Right lung (tissue), 5 donors: Measurements from ENCODE around the gene TMEM170A. TPM values are rescaled to one million over a fixed set of nuclear protein-coding genes. Genes with fewer than 3 reads are reported as not detected.
"Not testable (repeated sequence)": the region's sequence is repeated elsewhere in the genome, so short reads cannot be mapped to it uniquely, and the experiment has no call there.

ENCODE experiments used
- DNase-seq, 2 donors: peaks; one replicate each; pipeline ENCODE4 v3.0.0-alpha.2; 2013
- polyA plus RNA-seq, 5 donors: library from polyadenylated mRNA; unstranded; fragments of 120-200 nt; gene quantifications; one replicate each; pipeline versions ENCODE4 v1.2.1 to v1.2.3, GENCODE V29; 2013; ENCODE audit warnings: inconsistent platforms in 1 of 5, low replicate concordance in 1 of 5; ENCODE audit not compliant: insufficient read length in 5 of 5, insufficient read depth in 1 of 5

Gene TMEM170A
- polyA plus RNA-seq, 5 donors, result 27.5 to 42.3 (median 37.3) TPM

DNA sequence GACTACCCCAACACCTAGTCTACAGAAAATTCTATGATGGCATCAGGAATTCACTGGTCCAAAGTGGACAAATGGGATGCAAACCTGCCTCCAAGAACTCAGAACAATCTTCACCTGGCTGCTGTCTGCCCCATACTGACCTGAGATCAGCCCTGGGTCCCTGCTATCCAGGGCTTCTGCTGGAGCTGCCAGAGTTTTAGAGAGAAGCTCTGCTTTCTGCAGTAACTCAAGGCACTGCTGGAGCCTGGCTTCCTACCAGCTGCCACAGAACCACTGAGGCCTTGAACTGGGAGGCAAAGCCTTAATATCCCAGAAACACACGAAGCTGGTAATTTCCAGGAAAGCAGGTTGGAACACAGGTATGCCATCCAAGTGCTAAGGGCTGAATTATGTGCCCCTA lies 7.5 kb downstream of the TMEM170A start:
- DNase-seq, result no peak

DNA sequence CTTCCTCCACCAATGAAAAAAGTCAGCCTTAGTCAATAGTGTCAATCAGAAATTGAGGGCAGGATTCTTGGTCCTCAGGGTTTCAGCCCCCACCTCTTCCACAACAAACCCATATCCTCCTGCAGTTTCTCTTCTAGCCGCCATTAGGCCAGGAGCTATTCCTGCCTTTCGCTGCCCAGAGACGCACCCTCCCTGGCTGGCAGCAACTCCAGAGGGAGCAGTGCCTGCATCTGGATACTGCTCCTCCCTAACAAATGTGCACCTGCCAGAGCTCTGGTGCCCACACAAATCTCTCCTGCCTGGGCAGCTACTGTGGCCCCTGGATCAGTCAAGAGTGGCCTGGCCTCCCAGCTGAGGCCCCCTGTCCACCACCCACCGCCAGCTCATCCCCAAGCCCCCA lies 8.0 kb downstream of the TMEM170A start:
- DNase-seq, result not testable (repeated sequence)

DNA sequence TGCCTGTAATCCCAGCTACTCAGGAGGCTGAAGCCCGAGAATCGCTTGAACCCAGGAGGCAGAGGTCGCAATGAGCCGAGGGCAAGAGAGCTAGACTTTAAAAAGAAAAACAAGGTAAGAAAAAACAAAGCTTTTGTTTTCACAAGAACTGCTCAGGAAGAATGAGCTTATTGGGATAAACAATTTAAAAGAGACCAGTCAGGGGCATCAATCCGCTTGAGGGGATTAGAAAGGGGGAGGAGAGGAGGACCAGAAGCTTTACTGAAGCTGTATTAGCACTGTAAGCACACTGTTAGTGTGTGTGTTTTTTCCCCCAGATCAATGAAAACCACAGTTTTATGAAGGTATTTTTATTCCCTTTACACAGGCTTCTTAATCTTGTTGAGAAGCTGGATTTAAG lies 8.8 kb downstream of the TMEM170A start:
- DNase-seq, result no peak

DNA sequence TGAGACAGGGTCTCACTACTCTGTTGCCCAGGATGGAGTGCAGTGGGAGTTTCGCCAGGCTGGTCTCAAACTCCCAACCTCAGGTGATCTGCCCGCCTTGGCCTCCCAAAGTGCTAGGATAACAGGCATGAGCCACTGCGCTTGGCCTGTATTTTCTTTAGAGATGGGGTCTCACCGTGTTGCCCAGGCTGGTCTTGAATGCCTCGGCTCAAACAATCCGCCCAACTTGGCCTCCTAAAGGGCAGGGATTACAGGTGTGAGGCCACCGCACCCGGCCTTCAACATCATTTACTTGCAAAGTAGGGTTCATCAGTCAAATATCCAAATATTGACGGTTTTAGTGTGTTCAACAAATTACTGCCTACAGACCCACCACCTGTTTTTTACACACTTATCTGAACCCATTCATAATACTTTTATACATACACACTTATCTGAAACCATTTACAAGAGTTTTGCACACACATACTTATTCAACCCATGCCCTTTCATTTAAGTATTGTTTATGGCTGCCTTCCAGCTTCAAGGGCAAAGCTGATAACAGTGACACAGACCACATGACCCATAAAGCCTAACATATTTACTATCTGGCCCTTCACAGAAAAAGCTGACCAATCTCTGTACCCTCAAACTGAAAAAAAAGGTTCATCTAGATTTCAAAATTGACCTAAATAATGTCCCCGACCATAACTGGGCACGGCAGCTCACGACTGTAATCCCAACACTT lies 11.9 kb downstream of the TMEM170A start:
- no peak for DNase-seq

DNA sequence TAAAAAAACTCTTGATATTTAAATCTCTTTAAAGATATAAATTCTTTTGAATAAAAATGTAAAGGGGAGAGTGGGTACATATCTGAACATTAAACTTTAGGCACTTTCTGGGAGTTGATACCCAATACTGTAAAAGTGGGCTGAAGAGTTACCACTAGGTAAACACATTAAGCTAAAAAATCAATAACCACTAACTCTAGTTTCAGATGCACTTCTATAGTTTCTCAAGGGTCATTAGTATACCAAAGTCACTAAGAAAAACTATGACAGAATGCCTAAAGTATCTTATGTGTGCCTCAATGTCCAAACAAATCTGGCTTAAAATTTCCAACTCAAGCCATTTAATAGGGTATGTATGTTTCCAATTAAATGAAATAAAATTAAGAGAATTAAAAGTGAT lies 18.1 kb downstream of the TMEM170A start:
- no peak for DNase-seq

DNA sequence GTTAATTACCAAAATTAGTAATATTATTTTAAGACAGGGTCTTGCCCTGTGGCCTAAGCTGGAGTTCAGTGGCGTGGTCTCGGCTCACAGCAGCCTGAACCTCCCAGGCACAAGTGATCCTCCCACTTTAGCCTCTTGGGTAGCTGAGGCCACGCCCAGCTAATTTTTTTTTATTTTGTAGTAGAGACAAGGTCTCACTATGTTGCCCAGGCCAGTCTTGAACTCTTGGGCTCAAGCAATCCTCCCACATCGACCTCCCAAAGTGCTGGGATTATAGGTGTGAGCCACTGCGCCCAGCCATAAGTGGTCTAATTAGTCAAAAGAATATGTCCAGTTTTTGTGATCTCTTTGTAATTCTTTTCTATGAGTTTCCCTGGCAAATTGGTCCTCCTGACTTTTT lies 19.2 kb downstream of the TMEM170A start:
- no peak for DNase-seq

DNA sequence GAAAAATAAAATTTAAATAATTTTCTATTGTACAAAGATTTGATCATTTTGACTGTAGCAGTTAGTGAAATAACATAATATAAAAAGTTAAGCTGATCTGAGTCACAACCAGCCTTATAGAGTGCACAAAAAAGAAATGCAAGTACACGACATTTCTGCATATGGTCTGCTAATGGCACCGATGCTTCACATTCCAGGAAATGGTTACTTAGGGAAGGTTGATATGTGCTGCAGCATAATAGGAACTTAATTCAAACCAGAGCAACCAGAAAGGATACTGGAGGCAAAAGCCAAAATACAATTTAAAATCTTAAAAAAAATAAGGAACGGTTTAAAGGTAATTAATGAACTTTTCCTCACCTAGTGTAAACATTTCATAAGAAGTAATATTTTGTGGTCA lies 21.2 kb downstream of the TMEM170A start:
- no peak for DNase-seq

DNA sequence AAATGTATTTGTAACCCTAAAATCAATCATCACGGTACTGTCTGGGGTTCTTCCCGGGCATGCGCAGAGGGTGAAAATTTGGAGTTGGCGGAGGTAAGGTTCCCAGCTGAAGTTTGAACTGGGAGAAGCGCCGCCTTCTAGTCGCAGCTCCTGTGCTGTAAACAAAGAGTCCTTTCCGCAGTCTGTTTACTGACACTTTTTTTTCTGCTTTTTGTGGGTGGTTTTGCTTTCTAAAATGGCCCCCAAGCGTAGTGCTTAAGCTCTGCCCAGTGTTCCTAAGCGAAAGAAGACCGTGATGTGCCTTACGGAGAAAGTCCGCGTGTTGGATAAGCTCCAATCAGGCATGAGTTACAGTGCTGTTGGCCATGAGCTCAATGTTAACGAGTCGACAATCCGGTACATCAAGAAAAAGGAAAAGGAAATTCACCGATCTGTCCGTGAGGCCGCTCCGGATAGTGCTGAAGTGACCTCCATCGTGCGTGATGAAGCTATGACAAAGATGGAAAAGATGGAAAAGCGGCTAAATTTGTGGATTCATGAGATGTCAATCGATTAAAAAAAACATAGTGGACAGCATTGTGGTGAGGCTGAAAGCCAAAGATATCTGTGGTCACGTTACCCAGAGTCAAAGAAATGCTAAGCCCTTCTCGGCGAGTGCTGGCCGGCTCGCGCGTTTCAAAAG lies 30.6 kb downstream of the TMEM170A start:
- DNase-seq, result peak; percentile 91 to 92

DNA sequence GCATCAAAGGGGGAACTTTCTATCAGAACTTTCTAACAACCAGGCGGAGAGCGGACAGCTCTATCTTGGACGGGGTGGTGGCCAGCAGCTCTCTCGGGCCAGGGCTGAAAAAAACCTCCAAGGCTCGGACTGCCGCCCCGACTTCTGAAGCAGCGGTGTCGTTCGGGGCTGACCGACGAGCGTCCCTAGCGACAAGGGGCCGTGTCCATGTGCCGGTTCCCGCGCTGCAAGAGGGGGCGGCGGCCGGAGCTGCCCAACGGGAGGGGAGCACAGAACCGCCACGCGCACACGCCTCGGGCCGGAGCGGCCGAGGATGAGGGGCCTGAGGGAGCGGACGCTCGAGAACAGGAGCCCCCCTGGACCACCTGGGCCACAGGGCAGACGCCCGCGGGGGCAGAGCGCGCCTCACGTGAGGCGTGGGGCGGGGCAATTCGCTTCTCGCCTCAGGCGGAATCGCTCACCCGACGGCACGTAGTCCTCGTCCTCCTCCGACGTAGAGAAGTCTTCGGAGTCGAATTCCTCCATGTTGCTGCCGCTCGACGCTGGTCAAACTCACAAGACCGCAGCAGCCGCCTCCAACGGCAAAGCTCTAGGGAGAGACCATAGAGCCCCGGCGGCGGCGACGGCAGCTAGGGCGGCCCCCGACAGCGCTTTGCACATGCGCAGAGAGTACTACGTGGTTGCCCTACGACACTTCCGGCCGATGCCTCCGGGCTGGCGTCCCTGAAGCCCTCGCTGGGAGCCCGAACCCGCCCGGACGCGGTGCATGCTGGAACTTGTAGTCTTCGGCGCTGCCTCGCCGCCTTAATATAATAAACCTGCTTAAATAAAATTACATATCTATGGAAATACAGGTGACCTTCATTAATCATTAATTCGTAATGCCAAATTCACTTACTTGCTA lies 31.4 kb downstream of the TMEM170A start, which contains the start of gene CFDP1:
Gene CFDP1 (minus strand): TSS at position 676 of the 904 bp plus-strand sequence. CDS start 151 bp downstream, at position 525.
- DNase-seq, result peak; percentile 96

DNA sequence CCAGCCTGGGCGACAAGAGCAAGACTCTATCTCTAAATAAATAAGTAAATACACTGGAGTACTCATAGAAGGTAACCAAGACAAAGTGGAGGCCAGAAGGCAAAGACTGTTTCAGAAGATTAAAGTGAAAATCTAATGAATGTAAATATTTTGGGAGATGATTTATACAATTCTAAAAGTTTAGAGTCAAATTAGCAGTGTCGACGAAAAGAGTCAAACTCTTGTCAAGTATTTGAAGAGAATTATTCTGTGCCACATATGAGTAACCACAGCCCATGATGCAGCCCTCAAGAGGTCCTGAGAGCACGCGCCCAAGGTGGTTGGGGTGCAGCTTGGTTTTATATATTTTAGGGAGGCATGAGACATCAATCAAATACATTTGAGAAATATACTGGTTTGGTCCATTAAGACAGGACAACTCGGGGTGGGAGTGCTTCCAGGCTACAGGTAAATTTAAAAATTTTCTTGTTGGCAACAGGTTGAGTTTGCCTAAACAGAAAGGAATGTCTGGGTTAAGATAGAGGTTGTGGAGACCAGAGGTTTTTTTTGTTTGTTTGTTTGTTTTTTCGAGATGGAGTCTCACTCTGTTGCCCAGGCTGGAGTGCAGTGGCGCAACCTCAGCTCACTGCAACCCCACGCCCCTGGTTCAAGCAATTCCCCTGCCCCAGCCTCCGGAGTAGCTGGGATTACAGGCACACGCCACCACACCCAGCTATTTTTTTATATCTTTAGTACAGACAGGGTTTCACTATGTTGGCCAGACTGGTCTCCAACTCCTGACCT lies 34.7 kb downstream of the TMEM170A start:
- DNase-seq, result no peak

DNA sequence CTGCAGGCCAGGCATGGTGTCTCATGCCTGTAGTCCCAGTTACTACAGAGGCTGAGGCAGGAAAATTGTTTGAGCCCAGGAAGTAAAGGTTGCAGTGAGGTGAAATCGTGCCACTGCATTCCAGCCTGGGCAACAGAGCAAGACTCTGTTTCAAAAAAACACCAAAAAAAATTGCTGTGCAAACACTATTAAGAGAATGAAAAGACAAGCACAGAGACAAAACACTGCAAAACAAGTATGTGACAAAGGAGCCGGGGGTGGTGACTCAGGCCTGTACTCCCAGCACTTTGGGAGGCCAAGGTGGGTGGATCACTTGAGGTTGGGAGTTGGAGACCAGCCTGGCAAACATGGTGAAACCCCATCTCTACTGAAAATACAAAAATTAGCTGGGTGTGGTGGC lies 38.0 kb downstream of the TMEM170A start:
- DNase-seq, result not testable (repeated sequence)

DNA sequence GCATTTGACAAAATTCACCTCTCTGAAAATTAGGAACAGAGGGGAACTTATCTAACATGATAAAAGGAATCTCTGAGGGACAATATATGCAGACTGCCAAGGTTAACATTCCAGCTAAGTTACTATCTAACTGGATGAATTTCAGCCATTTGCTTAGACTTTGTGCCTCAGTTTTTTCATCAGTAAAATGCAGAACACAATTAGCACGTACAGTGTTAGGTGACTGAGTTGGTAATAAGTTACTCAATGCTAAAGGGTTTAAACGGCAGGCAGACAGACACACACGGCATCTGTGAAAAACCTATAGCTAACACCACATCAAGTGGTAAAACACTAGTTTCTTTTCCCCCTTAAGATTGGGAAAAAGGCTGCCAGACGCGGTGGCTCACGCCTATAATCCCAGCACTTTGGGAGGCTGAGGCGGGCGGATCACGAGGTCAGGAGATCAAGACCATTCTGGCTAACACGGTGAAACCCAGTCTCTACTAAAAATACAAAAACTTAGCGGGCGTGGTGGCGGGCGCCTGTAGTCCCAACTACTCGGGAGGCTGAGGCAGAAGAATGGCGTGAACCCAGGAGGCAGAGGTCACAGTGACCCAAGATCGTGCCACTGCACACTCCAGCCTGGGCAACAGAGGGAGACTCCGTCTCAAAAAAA lies 40.3 kb downstream of the TMEM170A start:
- not testable (repeated sequence) for DNase-seq

DNA sequence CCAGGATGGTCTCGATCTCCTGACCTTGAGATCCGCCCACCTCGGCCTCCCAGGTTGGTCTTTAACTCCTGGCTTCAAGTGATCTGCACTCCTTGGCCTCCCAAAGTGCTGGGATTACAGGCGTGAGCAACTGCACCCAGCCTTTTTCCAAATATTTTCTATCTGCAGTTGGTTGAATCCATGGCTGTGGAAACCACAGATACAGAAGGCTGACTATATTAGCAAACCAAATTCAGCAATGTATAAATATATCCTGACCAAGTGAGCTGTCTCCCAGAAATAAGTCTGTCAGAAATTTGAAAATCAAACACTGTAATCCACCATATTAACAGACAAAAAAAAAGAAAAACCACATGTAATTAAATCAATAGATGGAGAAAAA lies 40.8 kb downstream of the TMEM170A start:
- no peak for DNase-seq

DNA sequence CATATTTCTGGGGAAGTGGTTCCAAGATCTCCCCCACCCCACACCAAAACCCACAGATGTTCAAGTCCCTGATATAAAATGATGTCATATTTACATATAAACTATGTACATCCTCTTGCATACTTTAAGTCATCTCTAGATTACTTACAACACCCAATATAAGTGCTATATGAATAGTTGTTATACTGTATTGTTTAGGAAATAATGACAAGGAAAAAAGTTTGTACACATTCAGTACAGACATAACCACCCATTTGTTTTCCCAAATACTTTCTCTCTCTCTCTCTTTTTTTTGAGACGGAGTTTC lies 42.7 kb downstream of the TMEM170A start:
- DNase-seq, result no peak

DNA sequence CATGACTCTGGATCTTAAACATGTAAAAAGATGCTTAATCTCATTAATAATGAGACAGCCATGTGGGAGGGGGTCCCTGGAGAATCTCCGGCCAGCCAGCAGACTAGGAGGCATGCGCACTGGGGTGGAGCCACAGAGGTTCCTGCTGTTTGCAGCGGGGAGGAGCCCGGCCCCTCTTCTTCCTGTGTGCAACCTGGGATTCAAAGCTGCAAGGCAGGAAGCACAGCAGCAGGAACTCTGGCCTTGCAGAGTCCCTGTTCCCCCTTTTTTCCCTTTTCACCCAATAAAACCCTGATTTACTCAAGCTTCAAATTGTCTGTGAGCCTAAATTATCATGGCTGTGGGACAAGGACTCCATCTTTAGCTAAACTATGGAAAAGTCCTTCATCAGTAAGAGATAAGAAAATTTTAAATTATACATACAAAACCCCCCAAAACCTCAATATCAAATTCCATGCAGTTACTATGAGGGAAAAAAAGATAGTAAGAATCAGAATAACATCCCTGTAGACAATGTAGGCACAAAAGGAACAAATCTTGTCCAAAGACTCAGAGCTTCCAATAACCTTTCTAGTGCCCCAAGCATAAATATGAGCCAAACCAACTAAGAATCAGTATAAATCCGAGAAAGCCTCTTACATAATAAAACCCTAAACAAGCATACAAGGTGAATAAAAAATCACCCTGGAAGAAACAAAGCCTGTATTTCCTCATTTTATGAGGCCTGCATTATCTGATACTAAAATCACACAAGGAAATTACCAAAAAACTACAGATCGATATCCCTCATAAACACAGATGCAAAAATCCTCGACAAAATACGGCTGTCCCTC lies 43.3 kb downstream of the TMEM170A start:
- no peak for DNase-seq

DNA sequence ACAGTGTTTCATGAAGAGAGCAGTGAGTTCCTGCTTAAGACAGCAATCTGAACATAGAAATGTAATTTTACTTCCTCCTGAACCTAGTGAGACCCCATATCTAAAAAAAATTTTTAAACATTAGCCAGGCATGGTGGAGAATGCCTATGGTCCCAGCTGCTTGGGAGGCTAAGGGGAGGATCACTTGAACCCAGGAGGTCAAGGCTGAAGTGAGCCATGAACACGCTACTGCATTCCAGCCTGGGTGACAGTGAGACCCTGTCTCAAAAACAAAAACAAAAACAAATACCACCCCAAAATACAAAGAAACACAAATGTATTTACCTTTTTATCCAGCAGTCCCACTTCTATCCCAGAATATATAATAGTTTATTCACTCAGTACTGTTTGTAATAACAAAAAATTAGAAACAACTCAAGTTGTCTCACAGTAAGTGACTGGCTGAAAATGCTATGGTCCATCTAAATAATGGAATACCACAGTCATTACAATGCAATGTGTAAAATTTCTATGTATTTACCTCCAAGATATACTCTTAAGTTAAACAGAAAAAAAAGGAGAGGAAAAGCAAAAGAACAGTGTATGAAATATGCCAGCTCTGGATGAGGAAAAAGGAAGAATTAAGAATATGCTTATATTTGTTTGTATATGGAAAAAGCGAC lies 47.5 kb downstream of the TMEM170A start:
- no peak for DNase-seq

DNA sequence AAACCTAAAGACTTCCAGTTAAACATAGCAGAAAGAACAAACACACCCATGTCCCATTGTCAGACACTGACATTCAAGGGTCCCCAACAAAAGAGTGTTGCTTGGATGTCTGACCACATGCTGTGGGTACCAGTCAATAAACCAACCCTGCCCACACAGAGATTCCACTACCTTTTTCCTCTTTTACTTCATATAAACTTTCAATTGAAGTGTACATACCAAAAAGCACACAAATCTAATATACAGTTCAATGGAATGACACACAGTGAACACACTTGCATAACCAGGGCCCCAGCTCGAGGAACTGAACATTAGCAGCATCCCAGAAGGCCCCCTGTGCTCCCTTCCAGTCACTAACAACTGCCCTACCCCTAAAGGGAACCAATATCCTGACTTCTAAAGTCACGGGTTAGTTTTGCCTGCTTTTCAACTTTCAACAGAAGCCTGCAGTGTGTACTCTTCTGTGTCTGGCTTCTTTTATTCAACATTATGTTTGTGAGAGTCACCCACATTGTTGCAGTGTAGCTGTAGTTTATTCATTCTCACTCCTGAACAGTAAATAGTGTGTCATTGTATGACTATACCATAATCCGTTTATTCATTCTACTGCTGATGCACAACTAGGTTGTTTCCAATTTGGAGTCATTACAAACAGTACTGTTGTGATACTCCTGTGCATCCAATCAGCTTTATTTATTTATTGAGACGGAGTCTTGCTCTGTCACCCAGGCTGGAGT lies 49.2 kb downstream of the TMEM170A start:
- no peak for DNase-seq

DNA sequence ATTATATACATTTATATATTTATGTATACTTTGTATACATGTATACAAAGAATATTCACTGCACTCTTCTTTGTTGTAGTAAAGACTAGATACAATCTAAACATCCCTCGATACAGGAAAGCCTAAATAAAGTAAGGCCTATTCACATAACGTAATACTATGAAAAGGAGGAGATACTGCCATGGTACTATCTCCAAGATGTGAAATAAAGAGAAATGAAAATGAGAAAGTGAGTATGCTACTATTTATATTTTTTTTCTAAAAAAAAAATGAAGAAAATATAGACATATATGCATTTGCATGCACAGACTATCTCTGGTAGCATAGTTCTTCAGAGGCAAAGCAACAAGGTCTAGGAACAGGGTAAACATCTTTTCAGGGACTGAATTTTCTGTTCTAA lies 50.5 kb downstream of the TMEM170A start:
- DNase-seq, result no peak

DNA sequence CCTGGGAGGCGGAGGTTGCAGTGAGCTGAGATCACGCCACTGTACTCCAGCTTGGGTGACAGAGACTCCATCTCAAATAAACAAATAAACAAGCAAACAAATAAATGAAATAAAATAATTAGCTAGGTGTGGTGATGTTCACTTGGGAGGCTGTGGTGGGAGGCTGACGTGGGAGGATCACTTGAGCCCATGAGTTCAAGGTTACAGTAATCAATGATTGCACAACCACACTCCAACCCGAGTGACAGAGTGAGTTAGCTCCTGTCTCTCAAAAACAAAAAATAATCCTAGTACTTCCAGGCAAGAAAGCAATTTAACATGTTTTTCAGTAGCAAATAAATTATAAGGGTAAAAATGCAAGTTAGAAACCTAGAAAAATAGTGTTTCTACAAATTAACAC lies 57.5 kb downstream of the TMEM170A start:
- no peak for DNase-seq
